Testis (tissue), 3 donors: ENCODE results near the gene CLPTM1L. TPM values are rescaled to one million over a fixed set of nuclear protein-coding genes. Genes with fewer than 3 reads are reported as not detected.

ENCODE experiments used
- DNase-seq: peaks from one replicate; pipeline ENCODE4 v3.0.0-alpha.2; 2019
- H3K27ac ChIP-seq, 2 donors: fragments of 200-600 bp; sonication (generic); one replicate each; pipeline ENCODE4 v1.5.1; 2019
- H3K27me3 ChIP-seq: fragments of 200-600 bp; sonication (generic); one replicate; pipeline ENCODE4 v1.5.1; 2019
- H3K36me3 ChIP-seq: fragments of 200-600 bp; sonication (generic); one replicate; pipeline ENCODE4 v1.5.1; 2017; ENCODE audit warnings: low read depth; ENCODE audit errors: missing control alignments
- H3K4me1 ChIP-seq: fragments of 200-600 bp; sonication (generic); one replicate; pipeline ENCODE4 v1.5.1; 2019
- H3K4me3 ChIP-seq, 2 donors: fragments of 200-600 bp; sonication (generic); one replicate each; pipeline ENCODE4 v1.5.1; 2017 to 2019
- H3K9me3 ChIP-seq: fragments of 200-600 bp; sonication (generic); one replicate; pipeline ENCODE4 v1.5.1; 2017
- CTCF ChIP-seq, 3 experiments: fragments of 450-650 bp in 2 of 3; fragments of 200-600 bp in 1 of 3; sonication (generic) in 1 of 3; IDR thresholded peaks; one replicate each; pipeline ENCODE4 v1.5.1; 2016 to 2019; ENCODE audit warnings: antibody characterized with exemption in 3 of 3, mild to moderate bottlenecking in 2 of 3, moderate library complexity in 1 of 3
- POLR2A ChIP-seq: fragments of 450-650 bp; IDR thresholded peaks from one replicate; pipeline ENCODE4 v1.6.1; 2017; ENCODE audit warnings: antibody characterized with exemption, mild to moderate bottlenecking, moderate library complexity
- WGBS, 2 donors: methylation state at CpG; one replicate each; pipeline ENCODE4 v1.1.5; 2018; 5-methylcytosine and 5-hydroxymethylcytosine counted together
- intact Hi-C: fragments of 100-400 bp; cut with DNase I; formaldehyde crosslinking; loops from one replicate; pipeline ENCODE4 v1.15.1; 2023; ENCODE audit warnings: low total_unique reads
- polyA plus RNA-seq: library from polyadenylated mRNA; stranded (reverse); fragments of 350-450 nt; fragmentation: Illumina TruSeq; extraction: RNeasy Lipid Tissue Mini Kit (QIAGEN cat#74804); gene quantifications from one replicate; pipeline ENCODE4 v1.2.3, GENCODE V29; 2014; ENCODE audit warnings: low read depth, low replicate concordance; ENCODE audit not compliant: insufficient read depth
- total RNA-seq, 2 donors: library from RNA; depleted of rRNA; stranded (reverse); fragments of >200 nt; gene quantifications; one replicate each; pipeline ENCODE4 v1.2.3, GENCODE V29; 2016

CLPTM1L gene
- total and polyA plus RNA-seq, 3 donors from 2014 or later = 148 to 170 (median 150) TPM

GRCh38 chr5:1315018-1315708 is 29.7 kb downstream of the CLPTM1L start:
- H3K9me3 ChIP-seq = no peaks in the 10 kb centered on the region
- no peak overlapping the region for H3K4me3 ChIP-seq
- intact Hi-C loops = no loop called here
- H3K4me1 ChIP-seq = no peaks in the 10 kb centered on the region
- 85 to 92% methylated on average over 13 of the region's 13 CpGs for WGBS, 2 donors
- TF ChIP-seq CTCF (IDR thresholded peaks at IDR 0.05) (no peak), POLR2A (no peak)
- H3K36me3 ChIP-seq = no peaks in the 10 kb centered on the region
- DNase-seq = no peak
- H3K27ac ChIP-seq = no peak overlapping the region
- no peaks in the 10 kb centered on the region for H3K27me3 ChIP-seq

- no peak overlapping the region for H3K4me3 ChIP-seq
- H3K27me3 ChIP-seq = no peaks in the 10 kb centered on the region
- DNase-seq = no peak
- H3K36me3 ChIP-seq = no peaks in the 10 kb centered on the region
- H3K9me3 ChIP-seq = no peaks in the 10 kb centered on the region
- WGBS, 2 donors = 92 to 96% methylated on average over 10 to 13 of the region's 13 CpGs
- H3K27ac ChIP-seq = no peak overlapping the region
- H3K4me1 ChIP-seq = no peaks in the 10 kb centered on the region
- TF ChIP-seq CTCF (IDR thresholded peaks at IDR 0.05) (no peak), POLR2A (no peak)
- intact Hi-C loops = no loop called here
Measured at GRCh38 chr5:1314564-1314982, 30.3 kb downstream of the CLPTM1L start.

GRCh38 chr5:1312993-1313833 is 31.7 kb downstream of the CLPTM1L start:
- H3K4me1 ChIP-seq = no peaks in the 10 kb centered on the region
- H3K4me3 ChIP-seq = no peak overlapping the region
- TF ChIP-seq POLR2A (no peak), CTCF (IDR thresholded peaks at IDR 0.05) (no peak)
- intact Hi-C loops = no loop called here
- no peak overlapping the region for H3K27ac ChIP-seq
- peak; percentile 6 for DNase-seq
- H3K9me3 ChIP-seq = no peaks in the 10 kb centered on the region
- H3K27me3 ChIP-seq = no peaks in the 10 kb centered on the region
- no peaks in the 10 kb centered on the region for H3K36me3 ChIP-seq
- WGBS, 2 donors = 84 to 88% methylated on average over 25 of the region's 25 CpGs

- no peak for DNase-seq
- Histone ChIP-seq H3K36me3 (no peaks in the 10 kb centered on the region), H3K27ac (no peak overlapping the region), H3K9me3 (no peaks in the 10 kb centered on the region), H3K4me3 (no peak overlapping the region), H3K27me3 (no peaks in the 10 kb centered on the region), H3K4me1 (no peaks in the 10 kb centered on the region)
- WGBS, 2 donors = 84% methylated on average over 6 to 7 of the region's 7 CpGs
- intact Hi-C loops = no loop called here
- TF ChIP-seq POLR2A (no peak), CTCF (IDR thresholded peaks at IDR 0.05) (no peak)
Measured at GRCh38 chr5:1312206-1312605, 32.7 kb downstream of the CLPTM1L start.
